ENCODE results near the gene TAB3. TPM values are rescaled to one million over a fixed set of nuclear protein-coding genes. Genes with fewer than 3 reads are reported as not detected.
"Not testable (repeated sequence)": the region's sequence is repeated elsewhere in the genome, so short reads cannot be mapped to it uniquely, and the experiment has no call there.

Gene TAB3
- total RNA-seq, 1 donor from 2014 or later: 26.4 TPM

GRCh38 chrX:30816079-30816478 is 73.0 kb downstream of the TAB3 start:
- no peak for DNase-seq (ENCODE audit: low read depth)

- DNase-seq (ENCODE audit: low read depth): no peak
These were observed 74.1 kb downstream of the TAB3 start for GRCh38 chrX:30814978-30815377.

- no peak for DNase-seq (ENCODE audit: low read depth)
These were observed 76.7 kb downstream of the TAB3 start for GRCh38 chrX:30812326-30812725.

GRCh38 chrX:30806187-30806728 is 82.8 kb downstream of the TAB3 start:
- no peak for DNase-seq (ENCODE audit: low read depth)

- DNase-seq (ENCODE audit: low read depth): no peak
These were observed 84.6 kb downstream of the TAB3 start for GRCh38 chrX:30804462-30804861.

- no peak for DNase-seq (ENCODE audit: low read depth)
These were observed 88.2 kb downstream of the TAB3 start for GRCh38 chrX:30800901-30801300.

GRCh38 chrX:30799327-30799726 is 89.7 kb downstream of the TAB3 start:
- no peak for DNase-seq (ENCODE audit: low read depth)

- no peak for DNase-seq (ENCODE audit: low read depth)
These were observed 90.2 kb downstream of the TAB3 start for GRCh38 chrX:30798810-30799209.

GRCh38 chrX:30797301-30797700 is 91.8 kb downstream of the TAB3 start:
- DNase-seq (ENCODE audit: low read depth): not testable (repeated sequence)

- no peak for DNase-seq (ENCODE audit: low read depth)
These were observed 92.8 kb downstream of the TAB3 start for GRCh38 chrX:30795981-30796958.

GRCh38 chrX:30794497-30794896 is 94.6 kb downstream of the TAB3 start:
- DNase-seq (ENCODE audit: low read depth): no peak

- DNase-seq (ENCODE audit: low read depth): no peak
These were observed 95.3 kb downstream of the TAB3 start for GRCh38 chrX:30793767-30794103.

- DNase-seq (ENCODE audit: low read depth): no peak
These were observed 95.8 kb downstream of the TAB3 start for GRCh38 chrX:30793075-30793766.

- DNase-seq (ENCODE audit: low read depth): no peak
These were observed 97.5 kb downstream of the TAB3 start for GRCh38 chrX:30791296-30792278.

- no peak for DNase-seq (ENCODE audit: low read depth)
These were observed 102.0 kb downstream of the TAB3 start for GRCh38 chrX:30787012-30787411.

GRCh38 chrX:30786374-30786773 is 102.7 kb downstream of the TAB3 start:
- no peak for DNase-seq (ENCODE audit: low read depth)

- no peak for DNase-seq (ENCODE audit: low read depth)
These were observed 107.2 kb downstream of the TAB3 start for GRCh38 chrX:30781711-30782444.

GRCh38 chrX:30779453-30780030 is 109.5 kb downstream of the TAB3 start:
- DNase-seq (ENCODE audit: low read depth): no peak

- DNase-seq (ENCODE audit: low read depth): no peak
These were observed 111.5 kb downstream of the TAB3 start for GRCh38 chrX:30777575-30777974.

All from myocyte (in vitro differentiated cells).